HepG2 (cell line): ENCODE measurements around the gene ALS2. TPM values are rescaled to one million over a fixed set of nuclear protein-coding genes. Genes with fewer than 3 reads are reported as not detected.

Experiments used
- BCL6 ChIP-seq: IDR thresholded peaks from 2 replicates; pipeline ENCODE4 v1.6.1; 2016; ENCODE audit warnings: missing genetic modification reagents, missing compliant biosample characterization
- MNT ChIP-seq: fragments of 450-650 bp; IDR thresholded peaks from 2 replicates; pipeline ENCODE4 v1.6.1; 2016
- NR2F6 ChIP-seq, 2 experiments: IDR thresholded peaks; 2 replicates each; pipeline ENCODE4 v1.6.1; 2016; ENCODE audit warnings: antibody characterized with exemption in 1 of 2, mild to moderate bottlenecking in 1 of 2
- PHF8 ChIP-seq: sonication (generic); formaldehyde crosslinking; IDR thresholded peaks from 2 replicates; pipeline ENCODE4 v1.5.0; 2020; ENCODE audit warnings: missing genetic modification reagents
- ZBTB38 ChIP-seq: sonication (generic); formaldehyde crosslinking; IDR thresholded peaks from 2 replicates; pipeline ENCODE4 v1.5.1; 2020; ENCODE audit warnings: mild to moderate bottlenecking, missing genetic modification reagents
- ZNF34 ChIP-seq: sonication (generic); formaldehyde crosslinking; IDR thresholded peaks from 2 replicates; pipeline ENCODE4 v1.4.0; 2020; ENCODE audit warnings: mild to moderate bottlenecking, missing genetic modification reagents, borderline replicate concordance
- ZNF781 ChIP-seq: sonication (generic); formaldehyde crosslinking; IDR thresholded peaks from 2 replicates; pipeline ENCODE4 v1.5.1; 2020; ENCODE audit warnings: borderline replicate concordance, mild to moderate bottlenecking, missing genetic modification reagents; ENCODE audit errors: not compliant biosample characterization
- polyA plus RNA-seq, 8 experiments: library from polyadenylated mRNA; depleted of rRNA in 3 of 8; stranded (reverse) in 7 of 8; unstranded in 1 of 8; fragments of >200 nt; fragmentation: Illumina TruSeq in 4 of 8; extraction: Trizol in 4 of 8; gene quantifications; 2 replicates each; pipeline versions ENCODE4 v1.2.1 to v1.2.3, GENCODE V29; 2011 to 2016; ENCODE audit warnings: low read depth in 4 of 8, missing spikeins in 1 of 8, mixed read lengths in 1 of 8; ENCODE audit not compliant: insufficient read depth in 1 of 8
- total RNA-seq, 5 experiments: library from RNA; depleted of rRNA; stranded (reverse); fragments of >200 nt; fragmentation: Illumina TruSeq; extraction: Trizol; gene quantifications; 2 replicates each; pipeline ENCODE4 v1.2.3, GENCODE V29; 2016; ENCODE audit warnings: low read depth in 1 of 5
- TF ChIP-seq, protein P1 (sequence below): sonication (generic); formaldehyde crosslinking; IDR thresholded peaks from 2 replicates; pipeline ENCODE4 v1.8.0; 2022; ENCODE audit warnings: low read depth, missing genetic modification reagents
- TF ChIP-seq, protein P2 (sequence below): sonication (generic); formaldehyde crosslinking; IDR thresholded peaks from 2 replicates; pipeline ENCODE4 v1.4.0; 2020; ENCODE audit warnings: missing genetic modification reagents, mild to moderate bottlenecking, borderline replicate concordance
- TF ChIP-seq, protein P3 (sequence below): sonication (generic); formaldehyde crosslinking; IDR thresholded peaks from 2 replicates; pipeline ENCODE4 v1.4.0; 2020; ENCODE audit warnings: mild to moderate bottlenecking, missing genetic modification reagents
- TF ChIP-seq, protein P4 (sequence below), 2 experiments: fragments of 450-650 bp in 1 of 2; sonication (generic) in 1 of 2; formaldehyde crosslinking; IDR thresholded peaks; 2 replicates each; pipeline versions ENCODE4 v1.5.0 to v1.8.0; 2020 to 2022; ENCODE audit warnings: mild to moderate bottlenecking in 1 of 2, missing genetic modification reagents in 1 of 2

ALS2 gene
- total and polyA plus RNA-seq, 2 of the 13 experiments (the other 11 are each of a cell fraction or from before 2014, with no cell fraction given), result 12.7 to 19.3 TPM

DNA sequence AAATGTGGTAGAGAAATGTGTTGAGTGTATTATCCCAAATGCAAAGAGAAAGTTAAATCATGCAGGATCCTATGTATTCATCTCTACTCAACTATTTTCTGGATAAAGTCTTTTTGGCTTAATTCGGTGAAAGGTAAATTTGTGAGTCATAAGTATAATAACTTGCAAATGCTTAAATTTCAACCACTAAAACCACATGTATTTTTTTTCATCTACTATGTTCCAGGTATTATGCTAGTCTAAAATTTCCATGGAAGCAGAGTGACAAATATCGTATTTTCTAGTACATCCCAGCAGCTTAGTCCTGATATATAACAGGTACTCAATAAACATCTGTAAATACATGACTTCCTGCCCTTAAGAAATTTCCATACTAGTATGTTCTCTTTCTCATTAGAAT lies 6.2 kb downstream of the ALS2 start (continued):
- TF ChIP-seq, protein P1, sequence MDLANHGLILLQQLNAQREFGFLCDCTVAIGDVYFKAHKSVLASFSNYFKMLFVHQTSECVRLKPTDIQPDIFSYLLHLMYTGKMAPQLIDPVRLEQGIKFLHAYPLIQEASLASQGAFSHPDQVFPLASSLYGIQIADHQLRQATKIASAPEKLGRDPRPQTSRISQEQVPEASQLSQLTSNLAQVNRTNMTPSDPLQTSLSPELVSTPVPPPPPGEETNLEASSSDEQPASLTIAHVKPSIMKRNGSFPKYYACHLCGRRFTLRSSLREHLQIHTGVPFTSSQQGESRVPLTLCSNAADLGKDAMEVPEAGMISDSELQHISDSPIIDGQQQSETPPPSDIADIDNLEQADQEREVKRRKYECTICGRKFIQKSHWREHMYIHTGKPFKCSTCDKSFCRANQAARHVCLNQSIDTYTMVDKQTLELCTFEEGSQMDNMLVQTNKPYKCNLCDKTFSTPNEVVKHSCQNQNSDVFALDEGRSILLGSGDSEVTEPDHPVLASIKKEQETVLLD (CRISPR knock-in tag), result no peak
- TF ChIP-seq BCL6 (CRISPR knock-in tag) (no peak), NR2F6 (IDR thresholded peaks at IDR 0.05) (no peak), NR2F6 (CRISPR knock-in tag; IDR thresholded peaks at IDR 0.05) (no peak), ZNF781 (CRISPR knock-in tag) (no peak), MNT (no peak), ZBTB38 (CRISPR knock-in tag) (no peak), ZNF34 (no peak), PHF8 (CRISPR knock-in tag) (no peak)
- TF ChIP-seq, protein P2, sequence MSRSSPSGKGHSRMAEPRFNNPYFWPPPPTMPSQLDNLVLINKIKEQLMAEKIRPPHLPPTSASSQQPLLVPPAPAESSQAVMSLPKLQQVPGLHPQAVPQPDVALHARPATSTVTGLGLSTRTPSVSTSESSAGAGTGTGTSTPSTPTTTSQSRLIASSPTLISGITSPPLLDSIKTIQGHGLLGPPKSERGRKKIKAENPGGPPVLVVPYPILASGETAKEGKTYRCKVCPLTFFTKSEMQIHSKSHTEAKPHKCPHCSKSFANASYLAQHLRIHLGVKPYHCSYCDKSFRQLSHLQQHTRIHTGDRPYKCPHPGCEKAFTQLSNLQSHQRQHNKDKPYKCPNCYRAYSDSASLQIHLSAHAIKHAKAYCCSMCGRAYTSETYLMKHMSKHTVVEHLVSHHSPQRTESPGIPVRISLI (CRISPR knock-in tag), result no peak
- TF ChIP-seq, protein P3, sequence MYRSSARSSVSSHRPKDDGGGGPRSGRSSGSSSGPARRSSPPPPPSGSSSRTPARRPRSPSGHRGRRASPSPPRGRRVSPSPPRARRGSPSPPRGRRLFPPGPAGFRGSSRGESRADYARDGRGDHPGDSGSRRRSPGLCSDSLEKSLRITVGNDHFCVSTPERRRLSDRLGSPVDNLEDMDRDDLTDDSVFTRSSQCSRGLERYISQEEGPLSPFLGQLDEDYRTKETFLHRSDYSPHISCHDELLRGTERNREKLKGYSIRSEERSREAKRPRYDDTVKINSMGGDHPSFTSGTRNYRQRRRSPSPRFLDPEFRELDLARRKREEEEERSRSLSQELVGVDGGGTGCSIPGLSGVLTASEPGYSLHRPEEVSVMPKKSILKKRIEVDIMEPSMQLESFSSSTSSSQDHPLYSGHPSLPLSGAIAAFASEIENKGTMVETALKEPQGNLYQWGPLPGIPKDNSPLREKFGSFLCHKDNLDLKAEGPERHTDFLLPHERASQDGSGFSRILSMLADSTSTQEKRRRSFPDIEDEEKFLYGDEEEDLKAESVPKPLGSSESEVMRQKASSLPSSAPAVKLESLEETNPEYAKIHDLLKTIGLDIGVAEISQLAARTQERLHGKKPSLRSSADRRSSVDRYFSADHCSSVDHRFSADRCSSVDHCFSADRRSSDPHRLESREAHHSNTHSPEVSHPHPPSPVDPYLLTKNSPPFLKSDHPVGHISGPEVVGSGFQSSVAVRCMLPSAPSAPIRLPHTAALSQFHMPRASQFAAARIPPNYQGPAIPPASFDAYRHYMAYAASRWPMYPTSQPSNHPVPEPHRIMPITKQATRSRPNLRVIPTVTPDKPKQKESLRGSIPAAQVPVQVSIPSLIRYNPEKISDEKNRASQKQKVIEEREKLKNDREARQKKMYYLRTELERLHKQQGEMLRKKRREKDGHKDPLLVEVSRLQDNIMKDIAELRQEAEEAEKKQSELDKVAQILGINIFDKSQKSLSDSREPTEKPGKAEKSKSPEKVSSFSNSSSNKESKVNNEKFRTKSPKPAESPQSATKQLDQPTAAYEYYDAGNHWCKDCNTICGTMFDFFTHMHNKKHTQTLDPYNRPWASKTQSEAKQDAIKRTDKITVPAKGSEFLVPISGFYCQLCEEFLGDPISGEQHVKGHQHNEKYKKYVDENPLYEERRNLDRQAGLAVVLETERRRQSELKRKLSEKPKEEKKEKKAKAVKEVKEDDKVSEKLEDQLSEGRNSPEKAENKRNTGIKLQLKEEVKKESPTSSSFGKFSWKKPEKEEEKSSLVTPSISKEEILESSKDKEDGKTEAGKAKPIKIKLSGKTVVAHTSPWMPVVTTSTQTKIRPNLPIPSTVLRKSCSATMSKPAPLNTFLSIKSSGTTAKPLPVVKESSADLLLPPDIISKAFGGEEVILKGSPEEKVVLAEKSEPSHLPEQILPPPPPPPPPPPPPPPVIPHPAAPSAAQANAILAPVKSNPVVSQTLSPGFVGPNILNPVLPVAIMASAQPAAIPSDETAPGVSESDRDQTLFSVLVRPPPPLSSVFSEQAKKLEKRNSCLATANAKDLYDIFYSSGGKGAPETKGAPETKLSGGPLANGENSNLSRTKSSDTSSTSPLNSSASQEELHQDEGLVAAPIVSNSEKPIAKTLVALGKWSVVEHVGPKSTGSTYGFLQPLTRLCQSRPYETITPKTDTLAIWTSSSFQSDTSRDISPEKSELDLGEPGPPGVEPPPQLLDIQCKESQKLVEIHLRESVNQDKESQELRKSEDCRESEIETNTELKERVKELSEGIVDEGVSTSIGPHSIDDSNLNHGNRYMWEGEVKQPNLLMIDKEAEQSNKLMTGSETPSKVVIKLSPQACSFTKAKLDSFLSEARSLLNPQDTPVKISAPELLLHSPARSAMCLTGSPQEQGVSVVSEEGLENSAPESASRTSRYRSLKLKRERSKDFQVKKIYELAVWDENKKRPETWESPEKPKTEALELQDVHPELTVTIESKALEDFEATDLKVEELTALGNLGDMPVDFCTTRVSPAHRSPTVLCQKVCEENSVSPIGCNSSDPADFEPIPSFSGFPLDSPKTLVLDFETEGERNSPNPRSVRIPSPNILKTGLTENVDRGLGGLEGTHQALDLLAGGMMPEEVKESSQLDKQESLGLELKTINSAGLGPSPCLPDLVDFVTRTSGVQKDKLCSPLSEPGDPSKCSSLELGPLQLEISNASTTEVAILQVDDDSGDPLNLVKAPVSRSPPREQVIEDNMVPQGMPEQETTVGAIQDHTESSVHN (CRISPR knock-in tag), result no peak
- TF ChIP-seq, protein P4, sequence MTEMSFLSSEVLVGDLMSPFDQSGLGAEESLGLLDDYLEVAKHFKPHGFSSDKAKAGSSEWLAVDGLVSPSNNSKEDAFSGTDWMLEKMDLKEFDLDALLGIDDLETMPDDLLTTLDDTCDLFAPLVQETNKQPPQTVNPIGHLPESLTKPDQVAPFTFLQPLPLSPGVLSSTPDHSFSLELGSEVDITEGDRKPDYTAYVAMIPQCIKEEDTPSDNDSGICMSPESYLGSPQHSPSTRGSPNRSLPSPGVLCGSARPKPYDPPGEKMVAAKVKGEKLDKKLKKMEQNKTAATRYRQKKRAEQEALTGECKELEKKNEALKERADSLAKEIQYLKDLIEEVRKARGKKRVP (CRISPR knock-in tag; IDR thresholded peaks at IDR 0.05), result no peak
